GM23248 (cell line): ENCODE data around the gene CSNK2A2.

ENCODE experiments used
- EZH2 ChIP-seq: fragments of 200-600 bp; sonication (generic); IDR thresholded peaks from 2 replicates; pipeline ENCODE4 v1.6.1; 2018; ENCODE audit warnings: antibody characterized with exemption, mild to moderate bottlenecking; ENCODE audit not compliant: insufficient read depth, poor library complexity, severe bottlenecking
- EZH2phosphoT487 ChIP-seq: fragments of 200-600 bp; sonication (generic); IDR thresholded peaks from 2 replicates; pipeline ENCODE4 v1.6.1; 2018; ENCODE audit warnings: antibody characterized with exemption, moderate library complexity, mild to moderate bottlenecking, low read depth; ENCODE audit not compliant: insufficient read depth

- TF ChIP-seq EZH2 = no peak
- TF ChIP-seq EZH2phosphoT487 = no peak
These were observed 69.7 kb downstream of the CSNK2A2 start for GRCh38 chr16:58128181-58128631.
